NCI-H510A treated with DMSO at 0.1 percent for 48 hours (cell line): ENCODE results near the gene MRPL40.

Experiments used
- DNase-seq: peaks from one replicate; lab custom pipeline; 2025; lab: John Stamatoyannopoulos, UW

Gene MRPL40

DNA sequence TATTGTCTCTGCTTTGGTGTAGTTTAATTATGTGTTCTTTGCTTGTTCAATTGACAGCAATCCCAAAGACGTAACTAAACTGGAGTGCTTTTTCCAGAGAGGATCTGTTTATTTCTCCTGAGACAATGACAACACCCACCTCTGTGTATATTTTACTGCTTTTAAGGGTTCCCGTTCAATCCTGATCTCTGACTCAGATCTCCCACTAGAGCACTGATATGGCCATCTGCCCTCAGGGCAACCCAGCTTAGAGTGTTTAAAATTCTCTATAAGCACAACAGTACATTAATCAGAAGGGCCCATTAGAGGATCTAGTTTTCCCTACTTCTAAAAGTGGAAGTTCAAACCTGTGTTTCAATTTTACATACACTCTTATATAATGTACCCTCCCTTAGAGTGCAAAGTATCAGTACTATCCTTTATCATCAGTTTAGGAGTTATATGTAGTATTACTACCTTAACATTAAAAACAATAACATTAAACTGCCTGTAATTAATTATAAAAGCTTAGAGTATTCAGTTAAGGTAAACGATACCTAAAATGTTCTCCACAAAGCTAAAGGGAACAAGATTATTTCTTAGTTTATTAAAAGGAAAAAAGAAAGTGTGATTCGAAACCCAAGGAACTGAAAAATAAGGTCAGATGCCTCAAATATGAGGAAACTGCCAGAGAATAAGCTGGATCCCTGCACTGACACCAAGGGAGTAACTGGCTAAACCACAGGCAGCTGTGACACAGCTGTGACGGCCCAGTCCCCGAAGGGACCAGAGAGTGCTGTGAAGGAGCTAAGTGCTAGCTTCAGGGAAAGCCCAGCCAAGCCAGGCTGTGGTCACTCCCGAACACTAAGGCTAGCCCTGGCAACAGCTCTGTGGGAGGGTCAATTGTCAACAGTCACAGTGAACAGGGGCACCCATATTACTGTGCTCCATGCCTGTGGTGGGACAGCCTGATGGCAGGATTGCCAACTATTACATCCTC, 31.4 kb downstream of the MRPL40 start:
- no peak for DNase-seq

DNA sequence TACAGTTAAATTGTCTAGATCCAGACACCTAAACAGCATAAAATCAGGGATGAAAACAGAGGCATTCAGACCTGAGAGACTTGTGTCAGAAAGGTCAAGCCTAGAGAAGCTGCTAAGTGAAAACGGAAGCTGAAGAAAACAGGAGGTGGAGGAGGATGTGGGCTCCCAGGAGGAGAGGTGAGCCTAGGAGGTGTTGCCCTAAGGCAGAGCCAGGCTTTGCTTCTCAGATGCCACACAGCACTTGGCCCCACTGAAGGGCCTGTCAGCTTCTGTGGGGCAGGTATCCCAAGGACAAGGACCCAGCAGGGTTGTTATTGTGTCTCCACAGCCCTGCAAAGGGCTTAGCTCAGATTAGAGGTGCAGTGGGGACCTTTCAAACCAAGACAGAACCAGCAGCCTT, 32.2 kb downstream of the MRPL40 start:
- DNase-seq = no peak

DNA sequence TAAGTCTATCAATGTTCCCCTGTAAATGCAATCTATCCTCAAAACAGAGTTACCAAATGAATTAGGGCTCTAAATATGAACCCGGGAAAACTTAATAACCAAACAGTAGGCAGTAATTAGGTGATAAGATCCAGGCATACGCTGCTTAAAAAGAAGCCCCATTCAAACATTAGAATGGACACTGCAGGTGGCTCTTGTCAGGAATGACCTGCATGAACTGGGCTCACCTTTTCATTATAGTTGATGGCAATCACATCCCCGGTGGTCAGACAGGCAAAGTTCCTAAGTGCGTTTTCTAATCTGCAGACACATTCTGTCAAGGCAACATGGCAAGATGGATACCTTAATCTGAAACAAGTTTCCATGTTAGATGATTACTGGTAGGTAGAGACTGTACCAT, 32.6 kb downstream of the MRPL40 start:
- DNase-seq = no peak

DNA sequence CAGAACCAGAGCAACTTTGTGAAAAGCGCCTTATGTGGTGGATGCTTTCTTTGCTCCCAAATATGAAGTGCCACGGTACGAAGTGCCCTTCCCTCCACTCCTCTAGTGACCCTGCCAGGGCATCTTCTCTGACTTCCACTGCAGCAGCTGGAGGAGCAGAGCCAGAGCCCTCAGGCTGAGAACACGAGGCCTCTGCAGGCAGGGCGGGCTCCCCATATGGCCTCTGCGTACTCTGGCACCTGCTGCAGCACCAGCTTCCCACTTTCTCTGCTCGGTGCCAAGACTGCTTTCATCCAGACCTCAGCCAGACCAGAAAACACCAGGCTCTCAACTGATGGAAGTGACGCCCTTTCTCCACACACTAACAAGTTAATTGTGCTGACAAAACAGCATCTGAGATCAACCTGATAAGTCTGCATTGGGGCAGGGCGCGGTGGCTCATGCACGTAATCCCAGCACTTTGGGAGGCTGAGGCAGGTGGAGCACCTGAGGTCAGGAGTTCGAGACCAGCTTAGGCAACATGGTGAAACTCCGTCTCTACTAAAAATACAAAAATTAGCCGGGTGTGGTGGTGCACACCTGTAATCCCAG, 33.9 kb downstream of the MRPL40 start:
- no peak for DNase-seq

DNA sequence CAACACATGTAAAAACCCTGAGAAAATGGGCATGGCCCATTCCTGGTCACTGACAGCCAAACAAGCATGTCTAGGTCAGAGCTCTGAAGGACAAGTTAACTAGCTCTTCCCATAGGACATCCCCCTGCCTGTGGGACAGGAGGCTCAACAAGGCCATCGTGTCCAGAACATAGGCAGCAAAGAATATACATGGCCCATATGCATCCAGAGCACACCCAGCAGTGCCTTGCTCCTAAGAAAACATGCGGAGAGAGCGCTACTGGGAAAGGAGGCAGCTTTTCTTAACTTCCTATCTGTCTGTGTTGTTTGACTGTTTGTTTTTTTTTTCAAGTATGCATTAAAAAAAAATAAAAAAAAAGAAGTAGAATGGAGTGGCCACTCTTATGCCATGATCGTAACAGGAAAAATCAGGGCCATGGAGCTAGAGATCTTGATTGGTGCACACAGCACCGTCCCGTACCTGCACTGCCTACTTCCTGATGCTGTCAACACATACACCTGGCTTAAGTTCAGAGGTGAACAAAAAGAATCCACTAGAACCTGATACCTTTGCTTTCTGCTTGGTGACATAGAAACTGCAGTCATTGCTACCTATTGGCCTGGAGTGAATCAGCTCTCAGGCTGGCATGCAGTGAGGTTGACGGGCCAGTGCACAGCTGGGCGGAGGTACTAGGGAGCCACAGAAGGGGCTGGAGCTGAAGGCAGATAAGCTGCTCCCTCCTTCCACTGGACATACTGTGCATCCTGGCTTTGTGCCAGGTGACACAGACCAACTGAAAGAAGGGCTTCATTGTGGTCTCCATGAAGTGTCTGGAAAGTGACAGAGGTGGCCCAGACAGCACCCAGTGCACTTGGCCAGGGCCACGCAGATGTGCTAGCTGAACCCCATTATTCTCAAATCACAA, 34.8 kb downstream of the MRPL40 start:
- DNase-seq = no peak

DNA sequence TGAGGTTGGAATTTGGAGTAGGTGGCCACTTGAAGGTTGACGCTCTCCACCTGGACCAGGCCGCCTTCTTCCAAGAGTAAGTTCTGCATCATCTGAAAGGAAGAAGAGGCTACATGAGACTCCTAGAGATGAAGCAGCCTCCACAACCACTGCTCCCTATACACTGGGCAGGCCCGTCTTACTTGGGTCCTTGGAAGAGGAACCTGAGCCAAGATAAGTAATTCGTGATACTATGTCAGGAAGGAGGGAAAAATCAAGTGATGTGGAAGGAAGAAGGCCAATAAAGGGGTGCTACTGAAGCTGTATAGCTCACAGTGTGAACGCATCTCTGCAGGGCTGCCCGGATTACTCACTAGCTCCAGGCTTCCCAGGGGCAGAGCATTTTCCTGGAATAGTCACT, 35.6 kb downstream of the MRPL40 start:
- DNase-seq = no peak

DNA sequence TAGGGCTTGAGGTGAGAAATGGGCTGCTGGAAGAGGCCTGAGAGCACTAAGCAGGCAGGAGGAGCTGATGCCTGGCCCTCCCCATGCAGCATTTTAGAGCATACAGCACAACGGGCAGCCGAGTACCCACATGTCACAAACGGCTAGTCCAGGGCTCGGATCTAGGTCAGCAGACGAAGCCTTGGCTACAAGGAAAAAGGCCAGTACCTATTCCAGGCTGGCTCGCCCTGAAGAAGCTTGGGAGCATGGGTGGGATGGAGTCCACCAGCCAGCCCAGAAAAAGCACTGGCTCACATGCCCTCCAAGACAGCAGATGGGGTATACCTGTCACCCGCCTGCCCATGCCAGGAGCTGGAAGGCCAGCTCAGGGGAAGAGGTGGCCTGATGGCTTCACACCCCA, 37.1 kb downstream of the MRPL40 start:
- DNase-seq = no peak

DNA sequence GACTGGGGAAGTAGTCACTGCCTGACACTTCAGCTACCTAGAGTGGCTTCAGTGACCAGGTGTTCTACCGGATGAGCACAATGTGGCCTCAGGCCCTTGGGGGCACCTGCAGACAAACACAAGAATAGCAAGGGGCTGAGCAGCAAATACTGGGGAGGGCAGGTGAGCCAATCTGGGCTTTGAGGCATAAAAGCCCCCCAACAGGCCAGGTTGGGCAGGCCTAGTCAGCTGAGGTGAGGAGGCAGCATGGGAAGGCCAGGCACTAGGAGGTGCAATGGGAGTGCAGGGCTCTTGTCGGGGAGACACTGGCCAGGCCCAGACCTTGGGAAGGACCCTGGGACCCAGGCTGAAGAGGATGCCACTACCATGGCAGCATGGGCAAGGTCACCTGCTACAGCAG, 37.7 kb downstream of the MRPL40 start:
- DNase-seq = no peak

DNA sequence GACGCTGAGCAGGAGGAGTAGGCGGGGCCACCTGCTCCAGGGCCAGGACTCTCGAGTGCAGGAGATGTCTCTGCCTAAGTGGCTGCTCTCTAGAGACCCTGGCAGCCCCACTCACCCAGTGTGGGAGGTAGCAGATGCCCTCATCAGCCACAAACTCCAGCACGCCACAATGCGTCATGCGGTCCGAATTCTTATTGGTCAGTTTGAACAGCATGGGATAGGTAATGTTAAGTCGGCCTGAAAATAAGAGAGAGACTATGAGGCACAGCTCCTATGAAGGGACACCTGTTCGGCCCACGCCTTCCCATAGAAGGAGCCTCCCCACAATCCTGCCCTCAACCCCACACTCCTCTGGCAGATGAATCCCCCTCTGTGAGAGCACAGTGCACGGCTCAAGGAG, 39.2 kb downstream of the MRPL40 start:
- no peak for DNase-seq

DNA sequence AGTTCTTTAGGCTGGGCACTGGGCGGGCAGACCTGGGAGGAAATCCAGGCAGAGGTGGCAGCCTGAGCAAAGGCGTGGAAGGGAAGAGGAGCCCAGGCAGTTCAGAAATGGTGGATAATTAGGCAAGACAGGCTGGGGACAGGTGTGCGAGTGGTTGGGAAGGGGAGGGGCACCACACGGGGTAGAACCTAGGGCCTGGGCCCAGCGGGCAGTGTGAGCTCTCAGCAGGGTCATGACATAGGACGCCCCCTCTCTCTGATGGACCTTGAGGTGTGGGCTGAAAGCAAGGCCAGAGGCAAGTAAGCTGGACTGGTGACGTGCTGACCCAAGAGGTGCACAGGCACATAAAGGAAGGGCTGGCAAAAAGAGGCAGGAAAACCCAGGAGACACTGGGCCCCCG, 39.9 kb downstream of the MRPL40 start:
- DNase-seq = no peak

DNA sequence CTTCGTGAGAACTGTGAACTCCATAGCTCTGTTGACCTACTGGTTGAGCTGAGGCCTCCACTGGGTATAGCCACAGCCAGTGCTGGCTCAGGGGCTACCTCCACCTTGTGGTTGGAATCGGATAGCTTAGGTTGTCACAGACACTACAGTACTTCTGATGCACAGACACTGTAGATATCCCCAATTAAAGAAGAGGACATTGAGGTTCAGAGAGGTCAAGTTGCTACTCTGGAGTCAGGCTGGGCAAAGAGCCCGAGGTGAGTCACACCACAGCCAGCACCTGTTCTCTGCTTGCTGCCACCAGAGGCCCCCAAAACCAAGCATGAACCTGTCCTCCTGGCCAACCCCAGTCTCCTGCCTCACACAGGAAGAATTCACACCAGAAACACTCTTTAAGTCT, 41.2 kb downstream of the MRPL40 start:
- DNase-seq = no peak

DNA sequence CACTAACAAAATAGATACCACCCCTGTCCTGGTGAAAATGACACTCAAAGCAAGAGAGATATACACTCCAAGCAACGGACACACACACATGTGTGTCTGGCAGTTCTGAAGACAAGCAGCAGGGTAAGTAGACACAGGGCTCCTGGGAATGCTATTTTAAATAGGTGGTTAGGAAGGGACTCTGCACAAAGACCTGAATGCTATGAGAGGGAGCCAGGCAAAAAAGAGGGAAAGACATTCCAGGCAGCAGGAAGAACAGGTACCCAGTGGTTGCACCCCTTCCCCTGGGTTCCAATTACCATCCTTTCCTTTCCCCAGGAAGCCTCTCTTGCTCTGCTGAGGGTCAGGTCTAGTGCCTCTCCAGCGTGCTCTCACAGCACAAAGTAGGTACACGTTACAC, 43.7 kb downstream of the MRPL40 start:
- DNase-seq = no peak

DNA sequence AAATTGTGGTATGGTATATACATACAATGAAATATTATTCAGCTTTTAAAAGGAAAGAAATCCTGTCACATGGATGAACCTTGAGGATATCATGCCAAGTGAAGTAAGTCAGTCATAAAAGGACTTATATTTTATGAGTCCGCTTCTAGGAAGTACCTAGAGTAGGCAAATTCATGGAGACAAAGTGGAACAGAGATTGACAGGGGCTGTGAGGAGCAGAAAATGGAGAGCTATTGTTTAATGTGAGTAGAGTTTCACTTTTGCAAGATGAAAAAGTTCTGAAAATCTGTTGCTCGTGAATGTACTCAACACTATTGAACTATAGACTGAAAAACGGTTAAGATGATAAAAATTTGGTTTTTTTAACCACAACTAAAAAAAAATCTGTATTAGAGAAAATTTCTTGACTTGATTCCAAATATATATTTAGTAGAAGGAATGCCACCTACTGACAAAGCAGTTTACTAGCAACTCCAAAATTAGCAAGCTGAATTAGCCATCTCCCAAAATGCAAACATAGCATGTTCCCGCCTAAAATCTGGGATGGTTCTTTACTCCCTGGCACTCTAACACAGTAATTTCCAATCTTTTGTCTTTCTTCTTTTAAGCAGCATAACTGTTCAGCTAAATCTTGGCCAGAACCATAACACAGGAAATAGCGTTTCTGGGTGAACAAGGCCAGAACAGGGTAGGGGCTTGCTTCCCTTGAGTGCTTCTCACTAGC, 45.1 kb downstream of the MRPL40 start:
- DNase-seq = no peak

DNA sequence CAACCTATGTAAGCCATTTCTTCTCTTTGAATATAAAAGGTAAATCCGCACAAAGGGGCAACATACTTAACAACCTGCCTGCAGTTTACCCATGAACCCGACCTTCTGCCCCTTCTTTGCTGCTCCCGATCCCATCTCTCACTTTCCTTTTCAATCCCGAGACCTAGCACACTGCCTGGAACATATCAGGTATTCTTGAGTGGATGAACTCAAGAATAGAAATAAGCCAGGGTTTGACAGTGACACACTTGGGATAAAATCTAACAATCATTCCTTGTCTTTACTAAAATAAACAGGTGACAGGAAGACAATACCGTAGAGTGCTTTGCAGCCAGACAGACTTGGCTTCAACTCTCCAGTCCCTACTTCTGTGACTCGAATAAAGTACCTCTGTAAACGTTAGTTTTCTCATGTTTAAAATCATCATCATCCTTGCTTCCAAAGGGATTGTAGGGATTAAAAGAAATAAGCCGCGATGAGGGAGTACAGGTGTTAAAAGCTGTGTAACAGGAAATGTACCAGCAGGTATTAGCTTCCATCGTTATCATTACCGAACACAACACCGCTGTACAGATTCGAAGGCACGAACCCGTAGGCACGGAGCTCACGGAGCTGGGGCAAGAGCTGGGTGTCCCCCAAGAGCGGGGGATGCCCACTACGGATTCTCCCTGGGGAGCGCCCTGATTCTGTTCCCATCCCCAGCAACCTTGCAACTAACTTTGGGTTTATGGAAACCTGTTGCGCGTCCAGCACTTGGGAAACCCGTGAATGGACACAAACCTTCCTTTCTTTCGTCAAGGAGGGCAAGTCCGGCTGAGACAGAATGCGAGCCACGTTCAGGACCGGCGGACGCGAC, 45.9 kb downstream of the MRPL40 start:
- no peak for DNase-seq

DNA sequence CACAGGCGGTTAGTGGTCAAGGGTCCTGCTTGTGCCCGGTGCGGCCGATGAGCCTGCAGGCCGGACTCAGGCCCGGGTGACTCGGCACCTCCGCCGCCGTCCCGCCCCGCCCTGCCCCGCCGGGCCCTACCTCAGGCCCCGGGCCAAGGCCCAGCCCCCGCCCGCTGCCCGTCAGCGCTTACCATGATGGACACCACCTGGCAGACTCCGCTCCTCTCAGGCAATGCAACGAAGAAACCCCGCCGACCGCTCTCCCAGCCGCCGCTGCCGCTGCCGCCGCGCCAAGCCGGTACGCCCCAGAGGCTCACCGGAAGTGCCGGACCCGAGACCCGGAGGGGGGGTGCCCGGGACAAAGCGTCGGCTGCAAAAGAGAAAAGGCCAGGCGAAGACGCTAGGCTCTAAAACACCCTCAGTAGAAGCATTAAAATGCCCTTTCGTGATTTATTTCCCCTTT, 46.6 kb downstream of the MRPL40 start, which contains the start of gene UFD1:
UFD1 (minus strand) TSS at position 293 of the 454 bp plus-strand sequence; CDS start at position 185, 108 bp downstream.
- DNase-seq = no peak

DNA sequence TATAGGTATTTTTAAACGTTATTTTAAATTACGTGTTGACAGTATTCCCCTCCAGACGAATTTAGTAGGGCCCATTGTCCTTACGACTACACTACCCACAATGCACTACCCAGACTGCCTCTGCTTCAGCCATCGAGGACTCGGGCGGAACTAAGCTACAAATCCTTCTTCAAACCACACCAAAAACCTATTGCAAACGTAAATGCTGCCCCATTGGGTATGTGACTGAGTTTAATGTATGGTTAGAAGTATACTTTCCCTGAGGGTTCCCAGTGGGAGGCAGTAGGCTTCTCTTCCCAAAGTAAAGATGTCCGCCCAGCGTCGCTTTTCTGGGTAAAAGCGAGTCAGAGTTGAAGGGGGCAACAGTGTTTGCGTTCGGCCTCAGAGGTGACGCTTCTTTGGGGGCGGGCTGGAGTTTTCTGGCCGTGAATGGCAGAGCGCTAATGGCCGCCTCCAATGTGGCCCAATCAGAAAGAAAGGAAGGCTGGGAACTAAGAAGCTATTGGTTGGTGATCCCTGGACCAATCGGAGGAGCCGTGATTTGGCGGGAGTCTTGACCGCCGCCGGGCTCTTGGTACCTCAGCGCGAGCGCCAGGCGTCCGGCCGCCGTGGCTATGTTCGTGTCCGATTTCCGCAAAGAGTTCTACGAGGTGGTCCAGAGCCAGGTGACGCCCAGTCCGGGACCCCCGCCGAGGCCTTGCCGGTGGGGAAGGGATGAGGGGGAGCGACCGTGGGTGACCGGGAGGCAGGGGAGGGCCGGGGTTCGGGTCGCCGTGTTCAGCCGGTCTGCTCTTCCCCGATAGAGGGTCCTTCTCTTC, 47.2 kb downstream of the MRPL40 start, which contains the start of gene CDC45:
CDC45 (plus strand) TSS at position 566 of the 818 bp plus-strand sequence; CDS start at position 615, 49 bp downstream.
- peak; percentile 95 for DNase-seq

DNA sequence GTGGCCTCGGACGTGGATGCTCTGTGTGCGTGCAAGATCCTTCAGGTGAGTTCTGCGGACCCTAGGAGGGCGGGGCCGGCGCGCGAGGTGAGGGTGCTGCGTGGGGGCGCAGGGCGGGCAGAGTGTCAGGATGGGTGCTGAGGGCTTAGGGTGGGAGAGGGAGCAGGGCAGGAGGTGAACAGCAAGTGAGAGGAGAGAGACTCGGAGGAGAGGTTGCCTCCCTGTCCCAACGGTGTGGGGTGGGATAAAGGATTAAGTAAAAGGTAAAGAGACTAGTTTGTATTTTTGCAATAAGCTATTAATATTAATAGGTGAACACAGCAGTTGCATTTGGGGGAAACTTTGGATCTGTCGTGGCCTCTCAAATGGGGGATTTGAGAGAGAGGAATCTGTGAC, 47.8 kb downstream of the MRPL40 start:
- DNase-seq = no peak

DNA sequence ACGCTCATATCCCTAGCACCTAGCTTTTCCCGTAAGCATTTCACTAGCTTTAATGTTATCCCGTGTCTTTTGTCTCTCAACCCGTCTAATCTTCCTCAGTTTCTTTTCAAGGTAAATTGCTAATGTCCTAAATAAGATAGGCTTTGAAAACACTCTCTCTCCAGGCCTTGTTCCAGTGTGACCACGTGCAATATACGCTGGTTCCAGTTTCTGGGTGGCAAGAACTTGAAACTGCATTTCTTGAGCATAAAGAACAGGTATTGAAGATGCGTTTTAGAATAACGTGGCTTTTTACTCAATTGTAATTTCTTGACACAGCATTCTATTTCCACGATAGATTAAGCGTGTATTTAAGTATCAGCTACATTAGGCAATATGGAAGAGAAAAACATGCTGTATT, 48.4 kb downstream of the MRPL40 start:
- no peak for DNase-seq

DNA sequence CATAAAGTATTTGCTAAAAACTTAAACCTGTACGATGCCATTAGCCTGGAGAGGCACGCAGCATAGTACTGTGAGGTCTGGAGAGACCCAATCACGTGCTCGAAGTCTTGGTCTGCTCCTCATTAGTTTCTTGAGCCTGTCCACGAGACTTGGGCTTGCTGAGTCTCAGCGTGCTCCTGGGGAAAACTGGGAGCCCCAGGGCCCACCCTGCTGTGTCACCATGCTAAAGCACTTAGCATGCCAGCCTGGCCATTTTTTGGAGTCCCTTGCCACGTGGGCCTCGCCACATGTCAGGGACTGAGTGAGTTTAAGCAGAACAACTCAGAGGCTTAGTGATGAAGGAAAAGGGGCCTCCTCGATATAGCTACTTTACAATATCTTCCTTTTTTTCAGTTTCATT, 50.0 kb downstream of the MRPL40 start:
- no peak for DNase-seq
